AG04449 (cell line): ENCODE results near the gene PCCB.
"Not testable (repeated sequence)": the region's sequence is repeated elsewhere in the genome, so short reads cannot be mapped to it uniquely, and the experiment has no call there.

Experiments
- CTCF ChIA-PET: fragments of 350-600 bp; formaldehyde crosslinking; extraction: SDS; loops from one replicate; lab custom pipeline; 2021; ENCODE audit warnings: antibody characterized with exemption; lab: Yijun Ruan, JAX
- POLR2A ChIA-PET: fragments of 400-600, 350-600 bp; formaldehyde crosslinking; extraction: SDS; loops from one replicate; lab custom pipeline; 2020; ENCODE audit warnings: antibody characterized with exemption, inconsistent platforms; lab: Yijun Ruan, JAX
- DNase-seq: peaks from one replicate; pipeline ENCODE4 v3.0.0-alpha.2; 2010; ENCODE audit warnings: low read depth, low spot score
- H3K4me3 ChIP-seq: 2 replicates; pipeline ENCODE4 v1.5.1; 2011; ENCODE audit warnings: low read depth, mild to moderate bottlenecking, control low read depth, low read length
- CTCF ChIP-seq: IDR thresholded peaks from one replicate; pipeline ENCODE4 v1.5.1; 2011; ENCODE audit warnings: mild to moderate bottlenecking, moderate library complexity, low read length, control low read depth, inconsistent platforms; ENCODE audit not compliant: insufficient read depth; ENCODE audit errors: missing control alignments

Gene PCCB

GRCh38 chr3:136250059-136250902 lies at the start of gene PCCB:
Gene PCCB (plus strand): TSS chr3:136250340. CDS start chr3:136250376, 36 bp downstream.
- peak within 1 kb of the TSS; percentile 82 for H3K4me3 ChIP-seq
- DNase-seq, result peak; percentile 52
- ChIA-PET POLR2A (interaction anchor here (0.6 kb wide), 1 partner anchor 626 kb away, joined by 3 read pairs; no protein-coding TSS in a partner anchor), CTCF (interaction anchor here (0.6 to 4.1 kb wide), 13 partner anchors 9 to 496 kb away, joined by 3 to 21 read pairs (median 4); partner anchors contain the start of gene MSL2)
- TF ChIP-seq CTCF, result peak; percentile 83

- POLR2A ChIA-PET, result interaction anchor here (1.6 kb wide), 1 partner anchor 11 kb away, joined by 7 read pairs; the partner anchor contains the start of gene MSL2
- no peak for TF ChIP-seq CTCF
- no peak overlapping the region for H3K4me3 ChIP-seq
- DNase-seq, result no peak
- CTCF ChIA-PET, result interaction anchor here (1.5 to 3.0 kb wide), 2 partner anchors 10 to 545 kb away, joined by 3 to 10 read pairs; partner anchors contain the start of gene MSL2
Measured at GRCh38 chr3:136207489-136208115, 42.5 kb upstream of the PCCB start.

- POLR2A ChIA-PET, result no interaction called here
- TF ChIP-seq CTCF, result no peak
Measured at GRCh38 chr3:136209921-136210320, 40.2 kb upstream of the PCCB start.

GRCh38 chr3:136211547-136211946 lies 38.6 kb upstream of the PCCB start:
- POLR2A ChIA-PET, result no interaction called here
- CTCF ChIA-PET, result no interaction called here
- DNase-seq, result no peak
- H3K4me3 ChIP-seq, result no peak overlapping the region
- TF ChIP-seq CTCF, result no peak

More at GRCh38 chr3:136209921-136210320, 40.2 kb upstream of the PCCB start:
- CTCF ChIA-PET, result interaction anchor here (1.6 kb wide), 1 partner anchor 38 kb away, joined by 4 read pairs; no protein-coding TSS in a partner anchor
- H3K4me3 ChIP-seq, result no peak overlapping the region
- DNase-seq, result no peak

GRCh38 chr3:136222746-136223145 lies 27.4 kb upstream of the PCCB start:
- POLR2A ChIA-PET, result not testable (repeated sequence)

GRCh38 chr3:136232413-136232812 lies 17.7 kb upstream of the PCCB start:
- DNase-seq, result no peak
- ChIA-PET POLR2A (no interaction called here), CTCF (interaction anchor here (0.8 kb wide), 1 partner anchor 18 kb away, joined by 3 read pairs; no protein-coding TSS in a partner anchor)
- H3K4me3 ChIP-seq, result no peak overlapping the region
- no peak for TF ChIP-seq CTCF

More at GRCh38 chr3:136222746-136223145, 27.4 kb upstream of the PCCB start:
- DNase-seq, CTCF ChIA-PET, H3K4me3 ChIP-seq: not testable (repeated sequence)
